GM23248 (cell line): ENCODE data around the gene SPATS2. TPM values are rescaled to one million over a fixed set of nuclear protein-coding genes. Genes with fewer than 3 reads are reported as not detected.

Experiments used
- DNase-seq: peaks from one replicate; pipeline ENCODE4 v3.0.0-alpha.2; 2015
- H2AFZ ChIP-seq: fragments of 200-600 bp; sonication (generic); 2 replicates; pipeline ENCODE4 v1.6.1; 2016; ENCODE audit warnings: antibody characterized with exemption
- H3F3A ChIP-seq: fragments of 200-600 bp; sonication (generic); 2 replicates; pipeline ENCODE4 v1.6.1; 2016; ENCODE audit warnings: mild to moderate bottlenecking, antibody characterized with exemption, mixed run types; ENCODE audit not compliant: insufficient read depth
- H3K27ac ChIP-seq: fragments of 200-600 bp; sonication (generic); 2 replicates; pipeline ENCODE4 v1.5.1; 2016; ENCODE audit warnings: mild to moderate bottlenecking
- H3K27me3 ChIP-seq: fragments of 200-600 bp; sonication (generic); replicated peaks from 2 replicates; pipeline ENCODE4 v1.6.1; 2016; ENCODE audit warnings: mild to moderate bottlenecking; ENCODE audit not compliant: insufficient read depth
- H3K36me3 ChIP-seq: fragments of 200-600 bp; sonication (generic); 2 replicates; pipeline ENCODE4 v1.6.1; 2016; ENCODE audit warnings: low read depth, mild to moderate bottlenecking
- H3K4me1 ChIP-seq: fragments of 200-600 bp; sonication (generic); 2 replicates; pipeline ENCODE4 v1.6.1; 2016; ENCODE audit warnings: mild to moderate bottlenecking; ENCODE audit not compliant: insufficient read depth
- H3K4me2 ChIP-seq: fragments of 200-600 bp; sonication (generic); one replicate; pipeline ENCODE4 v1.6.1; 2016; ENCODE audit warnings: mild to moderate bottlenecking; ENCODE audit not compliant: unreplicated experiment
- H3K4me3 ChIP-seq: fragments of 200-600 bp; sonication (generic); 2 replicates; pipeline ENCODE4 v1.5.1; 2016; ENCODE audit warnings: mild to moderate bottlenecking
- H3K79me2 ChIP-seq: fragments of 200-600 bp; sonication (generic); 2 replicates; pipeline ENCODE4 v1.6.1; 2016; ENCODE audit warnings: mild to moderate bottlenecking; ENCODE audit not compliant: insufficient read depth
- H3K9ac ChIP-seq: fragments of 200-600 bp; sonication (generic); 2 replicates; pipeline ENCODE4 v1.6.1; 2016; ENCODE audit warnings: mild to moderate bottlenecking
- H3K9me2 ChIP-seq: fragments of 200-600 bp; sonication (generic); 2 replicates; pipeline ENCODE4 v1.6.1; 2016; ENCODE audit warnings: mixed run types, mild to moderate bottlenecking, moderate library complexity; ENCODE audit not compliant: insufficient read depth
- H3K9me3 ChIP-seq: fragments of 200-600 bp; sonication (generic); one replicate; pipeline ENCODE4 v1.6.1; 2017; ENCODE audit warnings: low read depth
- H4K20me1 ChIP-seq: fragments of 200-600 bp; sonication (generic); 2 replicates; pipeline ENCODE4 v1.6.0; 2016; ENCODE audit not compliant: insufficient read depth
- EZH2 ChIP-seq: fragments of 200-600 bp; sonication (generic); IDR thresholded peaks from 2 replicates; pipeline ENCODE4 v1.6.1; 2018; ENCODE audit warnings: antibody characterized with exemption, mild to moderate bottlenecking; ENCODE audit not compliant: insufficient read depth, poor library complexity, severe bottlenecking
- EZH2phosphoT487 ChIP-seq: fragments of 200-600 bp; sonication (generic); IDR thresholded peaks from 2 replicates; pipeline ENCODE4 v1.6.1; 2018; ENCODE audit warnings: antibody characterized with exemption, moderate library complexity, mild to moderate bottlenecking, low read depth; ENCODE audit not compliant: insufficient read depth
- WGBS, 2 experiments: methylation state at CpG; one replicate each; pipeline ENCODE4 v1.1.6; 2015 to 2017; ENCODE audit warnings: low lambda C conversion rate in 2 of 2, low coverage in 1 of 2; ENCODE audit errors: missing lambda C conversion rate in 2 of 2; 5-methylcytosine and 5-hydroxymethylcytosine counted together
- in situ Hi-C: fragments of 300-500 bp; cut with MboI; formaldehyde crosslinking; loops from 2 replicates; pipeline ENCODE4 v1.15.0; 2020
- polyA plus RNA-seq: library from polyadenylated mRNA; unstranded; fragments of >200 nt; fragmentation: Nextera tagmentation; extraction: Ambion mirVana; gene quantifications from 2 replicates; pipeline ENCODE4 v1.2.1, GENCODE V29; 2016
- total RNA-seq: library from RNA; depleted of rRNA; stranded (reverse); fragments of >200 nt; shearing (Covaris generic); gene quantifications from 2 replicates; pipeline ENCODE4 v1.2.3, GENCODE V29; 2014

The SPATS2 gene
- total and polyA plus RNA-seq, 2 experiments from 2014 or later: 22.3 to 25.0 TPM

GRCh38 chr12:49501895-49502294 is 134.6 kb downstream of the SPATS2 start:
- 0 out of 2 replicates have a peak, but pooled peaks cover 9% of the 10 kb centered on the region for H3K36me3 ChIP-seq
- H3K9me2 ChIP-seq: no peaks in the 10 kb centered on the region
- no peaks in the 10 kb centered on the region for H3K79me2 ChIP-seq
- 65 to 73% methylated on average over 1 of the region's 1 CpG for WGBS, 2 experiments
- H3K9ac ChIP-seq: no peak overlapping the region
- no peak overlapping the region for H3K4me3 ChIP-seq
- TF ChIP-seq EZH2phosphoT487: no peak
- TF ChIP-seq EZH2: no peak
- H3F3A ChIP-seq: peaks cover 24% of the 10 kb centered on the region; the same call in 1 of the 2 replicates
- no peak overlapping the region for H3K4me2 ChIP-seq
- H2AFZ ChIP-seq: no peak overlapping the region
- no peak overlapping the region for H3K27ac ChIP-seq
- no peaks in the 10 kb centered on the region for H3K27me3 ChIP-seq
- in situ Hi-C loops: loop anchor here (10.0 kb wide), 1 partner anchor 137 kb away; the partner anchor contains the start of gene SPATS2
- H3K4me1 ChIP-seq: peaks cover 8% of the 10 kb centered on the region
- DNase-seq: no peak
- no peaks in the 10 kb centered on the region for H3K9me3 ChIP-seq
- no peaks in the 10 kb centered on the region for H4K20me1 ChIP-seq

GRCh38 chr12:49502590-49502989 is 135.3 kb downstream of the SPATS2 start:
- TF ChIP-seq EZH2: no peak
- no peak for TF ChIP-seq EZH2phosphoT487
- in situ Hi-C loops: loop anchor here (10.0 kb wide), 1 partner anchor 138 kb away; the partner anchor contains the start of gene SPATS2
- Histone ChIP-seq H3K36me3 (0 out of 2 replicates have a peak, but pooled peaks cover 7% of the 10 kb centered on the region), H3K9me2 (no peaks in the 10 kb centered on the region), H2AFZ (no peak overlapping the region), H3F3A (peaks cover 29% of the 10 kb centered on the region; the same call in 1 of the 2 replicates), H3K4me1 (peaks cover 14% of the 10 kb centered on the region), H4K20me1 (no peaks in the 10 kb centered on the region), H3K27ac (no peak overlapping the region), H3K4me3 (no peak overlapping the region), H3K27me3 (no peaks in the 10 kb centered on the region), H3K79me2 (no peaks in the 10 kb centered on the region), H3K4me2 (no peak overlapping the region), H3K9me3 (no peaks in the 10 kb centered on the region), H3K9ac (no peak overlapping the region)
- 100% methylated on average over 1 of the region's 1 CpG for WGBS, 2 experiments
- DNase-seq: no peak

DNA sequence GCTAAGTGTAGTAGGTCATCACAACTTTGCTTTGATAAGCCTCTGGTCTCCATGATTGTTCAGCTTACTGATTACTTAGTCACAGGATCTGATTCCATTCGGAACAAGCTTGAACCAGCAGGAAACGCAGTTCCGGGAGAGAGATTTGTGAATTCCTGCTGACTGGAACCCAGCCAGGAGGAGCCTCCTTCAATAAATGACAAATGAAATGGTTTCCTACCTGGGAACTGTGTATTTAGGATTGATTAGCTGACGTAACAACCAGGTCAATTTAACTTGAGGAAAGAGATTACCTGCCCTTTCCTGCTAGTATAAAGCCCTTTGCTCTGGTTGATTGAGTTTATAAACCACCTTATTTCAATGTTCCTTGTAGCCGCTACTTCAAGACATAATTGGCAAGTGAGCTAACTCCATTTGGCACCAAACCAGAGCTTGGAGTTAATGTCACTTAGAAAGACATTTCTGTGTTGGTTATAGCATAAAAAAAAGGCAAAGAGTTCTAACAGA is 136.5 kb downstream of the SPATS2 start:
- Histone ChIP-seq H2AFZ (no peak overlapping the region), H3K27ac (no peak overlapping the region), H3K27me3 (no peaks in the 10 kb centered on the region), H3K9me2 (no peaks in the 10 kb centered on the region), H3F3A (peaks cover 36% of the 10 kb centered on the region; the same call in 1 of the 2 replicates), H3K9me3 (no peaks in the 10 kb centered on the region), H3K36me3 (0 out of 2 replicates have a peak, but pooled peaks cover 7% of the 10 kb centered on the region), H3K4me1 (peaks cover 15% of the 10 kb centered on the region), H4K20me1 (no peaks in the 10 kb centered on the region), H3K9ac (no peak overlapping the region), H3K4me3 (no peak overlapping the region), H3K4me2 (no peak overlapping the region), H3K79me2 (no peaks in the 10 kb centered on the region)
- WGBS, 2 experiments: 87 to 90% methylated on average over 5 of the region's 5 CpGs
- TF ChIP-seq EZH2 (no peak), EZH2phosphoT487 (no peak)
- DNase-seq: no peak
- in situ Hi-C loops: loop anchor here (10.0 kb wide), 1 partner anchor 139 kb away; the partner anchor contains the start of gene SPATS2

- Histone ChIP-seq H3K9me2 (no peaks in the 10 kb centered on the region), H3K36me3 (no peaks in the 10 kb centered on the region), H3K27ac (no peak overlapping the region), H3K4me1 (peaks cover 15% of the 10 kb centered on the region), H3K4me2 (no peak overlapping the region), H2AFZ (no peak overlapping the region), H4K20me1 (no peaks in the 10 kb centered on the region), H3F3A (peaks cover 36% of the 10 kb centered on the region; the same call in 1 of the 2 replicates), H3K27me3 (no peaks in the 10 kb centered on the region), H3K9me3 (no peaks in the 10 kb centered on the region), H3K9ac (no peak overlapping the region), H3K79me2 (no peaks in the 10 kb centered on the region), H3K4me3 (no peak overlapping the region)
- TF ChIP-seq EZH2phosphoT487 (no peak), EZH2 (no peak)
- in situ Hi-C loops: loop anchor here (10.0 kb wide), 1 partner anchor 141 kb away; the partner anchor contains the start of gene SPATS2
- DNase-seq: peak; percentile 47
Measured at GRCh38 chr12:49505672-49506071, 138.4 kb downstream of the SPATS2 start.
